Heart left ventricle (tissue), 13 donors: Measurements from ENCODE around the gene IL18BP.

Source experiments
- CTCF ChIP-seq, 12 donors: fragments of 200-600 bp; sonication (generic) in 4 of 12; IDR thresholded peaks; one replicate each; pipeline versions ENCODE4 v1.5.0 to v1.8.0; 2018 to 2022; ENCODE audit warnings: antibody characterized with exemption in 12 of 12, mild to moderate bottlenecking in 5 of 12
- POLR2A ChIP-seq, 2 donors: fragments of 450-650 bp; IDR thresholded peaks; one replicate each; pipeline ENCODE4 v1.6.1; 2017; ENCODE audit warnings: antibody characterized with exemption in 2 of 2, mild to moderate bottlenecking in 2 of 2, moderate library complexity in 2 of 2
- donor health status: ischemic (EF 13 %, LVEDD 7.1; RV severe dilation, severe dysfunction).
- donor health status: DM: no; HTN: yes; CAD: no.
- donor health status: DM: no; HTN: no; CAD: no.
- donor health status: ischemic (EF 25% LVEDD 6.9; RV normal size, moderate dysfunction).
- donor health status: ischemic (EF 25% LVEDD 5.7; RV mildly dilated, moderate dysfunction).
- donor health status: ischemic (EF 35%, LVEDD 5.7; RV mildly dilated, moderate dysfunction).
- donor health status: nonischemic (EF 11% LVEDD 7.7; RV severe dilation, severe dysfunction).
- donor health status: DM: yes; HTN: yes; CAD: no.
- donor health status: PGD.
- donor health status: ischemic (EF 29% LVEDD 5.4; RV normal size, mild dysfunction).
- donor health status: nonischemic (EF 23%, LVEDD 6.1; RV moderate dilation, normal function).

- TF ChIP-seq CTCF (IDR thresholded peaks at IDR 0.05) (no peak), POLR2A (IDR thresholded peaks at IDR 0.05) (no peak)
These were observed 13.5 kb downstream of the IL18BP start for GRCh38 chr11:72012091-72012630.
